ENCODE results near the gene SNURF. TPM values are rescaled to one million over a fixed set of nuclear protein-coding genes. Genes with fewer than 3 reads are reported as not detected.

SNURF gene
- total RNA-seq, 1 donor from 2014 or later, result 17.8 TPM

DNA sequence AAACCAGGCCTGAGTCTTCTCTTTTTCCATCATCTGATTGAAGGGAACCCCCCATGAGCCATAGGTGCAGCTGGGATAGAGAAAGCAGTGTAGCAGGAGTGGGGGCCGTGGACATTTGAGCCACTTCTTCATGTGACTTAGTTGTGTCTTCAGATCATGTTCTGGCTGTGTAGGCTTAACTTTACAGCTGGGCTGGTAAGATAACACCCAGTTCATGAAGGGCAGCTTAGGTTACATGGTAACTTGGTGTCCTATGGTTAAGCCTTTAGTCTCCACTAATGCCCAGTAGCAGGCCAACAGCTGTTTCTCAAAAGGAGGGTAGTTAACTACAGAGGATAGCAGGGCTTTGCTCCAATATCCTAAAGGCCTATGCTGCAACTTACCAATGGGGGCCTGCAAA lies 11.4 kb upstream of the SNURF start:
- Mint-ChIP-seq H3K4me3 (ENCODE audit: unreplicated experiment) (no peak overlapping the region), H3K36me3 (ENCODE audit: low read depth) (no peaks in the 10 kb centered on the region), H3K9me3 (ENCODE audit: low read depth) (peaks cover 13% of the 10 kb centered on the region), H3K27me3 (ENCODE audit: low read depth) (no peaks in the 10 kb centered on the region), H3K27ac (ENCODE audit: unreplicated experiment) (no peak overlapping the region), H3K4me1 (ENCODE audit: low read depth) (peaks cover 14% of the 10 kb centered on the region)
- TF ChIP-seq, protein P1, sequence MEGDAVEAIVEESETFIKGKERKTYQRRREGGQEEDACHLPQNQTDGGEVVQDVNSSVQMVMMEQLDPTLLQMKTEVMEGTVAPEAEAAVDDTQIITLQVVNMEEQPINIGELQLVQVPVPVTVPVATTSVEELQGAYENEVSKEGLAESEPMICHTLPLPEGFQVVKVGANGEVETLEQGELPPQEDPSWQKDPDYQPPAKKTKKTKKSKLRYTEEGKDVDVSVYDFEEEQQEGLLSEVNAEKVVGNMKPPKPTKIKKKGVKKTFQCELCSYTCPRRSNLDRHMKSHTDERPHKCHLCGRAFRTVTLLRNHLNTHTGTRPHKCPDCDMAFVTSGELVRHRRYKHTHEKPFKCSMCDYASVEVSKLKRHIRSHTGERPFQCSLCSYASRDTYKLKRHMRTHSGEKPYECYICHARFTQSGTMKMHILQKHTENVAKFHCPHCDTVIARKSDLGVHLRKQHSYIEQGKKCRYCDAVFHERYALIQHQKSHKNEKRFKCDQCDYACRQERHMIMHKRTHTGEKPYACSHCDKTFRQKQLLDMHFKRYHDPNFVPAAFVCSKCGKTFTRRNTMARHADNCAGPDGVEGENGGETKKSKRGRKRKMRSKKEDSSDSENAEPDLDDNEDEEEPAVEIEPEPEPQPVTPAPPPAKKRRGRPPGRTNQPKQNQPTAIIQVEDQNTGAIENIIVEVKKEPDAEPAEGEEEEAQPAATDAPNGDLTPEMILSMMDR (IDR thresholded peaks at IDR 0.05), result no peak
- DNase-seq (ENCODE audit: low spot score), result no peak

DNA sequence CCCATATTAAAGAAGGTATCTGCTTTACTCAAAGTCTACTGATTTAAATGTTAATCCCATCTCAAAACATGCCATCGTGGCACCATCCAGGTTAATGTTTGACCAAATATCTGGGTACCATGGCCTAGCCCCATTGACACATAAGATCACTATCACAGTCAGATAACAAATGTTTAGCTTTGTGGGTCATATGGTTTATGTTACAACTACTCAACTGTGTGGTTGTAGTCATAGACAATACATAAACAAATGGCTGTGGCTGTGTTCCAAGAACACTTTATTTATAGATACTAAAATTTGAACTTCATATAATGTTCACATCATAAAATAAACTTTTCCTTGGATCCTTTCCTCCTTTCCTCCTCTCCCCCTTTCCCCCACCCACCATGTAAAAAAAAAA lies 9.8 kb upstream of the SNURF start:
- DNase-seq (ENCODE audit: low spot score), result no peak
- TF ChIP-seq, protein P1 (IDR thresholded peaks at IDR 0.05), result no peak
- Mint-ChIP-seq H3K27me3 (ENCODE audit: low read depth) (no peaks in the 10 kb centered on the region), H3K4me3 (ENCODE audit: unreplicated experiment) (no peak overlapping the region), H3K36me3 (ENCODE audit: low read depth) (no peaks in the 10 kb centered on the region), H3K27ac (ENCODE audit: unreplicated experiment) (peak overlapping the region; percentile 12), H3K4me1 (ENCODE audit: low read depth) (peaks cover 14% of the 10 kb centered on the region), H3K9me3 (ENCODE audit: low read depth) (peaks cover 9% of the 10 kb centered on the region)

DNA sequence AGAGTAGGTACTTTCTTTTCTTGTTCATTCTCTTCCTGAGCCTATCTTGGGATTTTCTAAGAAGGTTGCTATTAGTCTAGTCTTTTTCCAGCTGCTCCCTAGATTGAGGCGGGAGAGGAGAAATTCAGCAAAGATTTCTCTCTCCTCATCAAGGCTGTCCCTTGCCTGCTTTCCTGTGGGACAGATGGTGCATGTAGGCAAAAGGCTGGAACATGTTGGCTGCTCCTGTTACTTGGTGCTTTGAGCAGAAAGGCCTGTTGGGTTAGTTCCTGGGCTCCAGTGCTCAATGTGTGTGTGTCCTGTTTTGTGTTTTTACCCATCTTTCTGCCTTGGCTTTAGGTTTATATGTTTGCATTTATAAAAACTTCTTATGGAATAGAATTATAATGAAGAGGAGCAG lies 9.1 kb upstream of the SNURF start:
- TF ChIP-seq, protein P1 (IDR thresholded peaks at IDR 0.05), result no peak
- Mint-ChIP-seq H3K9me3 (ENCODE audit: low read depth) (peaks cover 4% of the 10 kb centered on the region), H3K36me3 (ENCODE audit: low read depth) (no peaks in the 10 kb centered on the region), H3K27ac (ENCODE audit: unreplicated experiment) (no peak overlapping the region), H3K4me1 (ENCODE audit: low read depth) (peaks cover 14% of the 10 kb centered on the region), H3K27me3 (ENCODE audit: low read depth) (no peaks in the 10 kb centered on the region), H3K4me3 (ENCODE audit: unreplicated experiment) (no peak overlapping the region)
- DNase-seq (ENCODE audit: low spot score), result no peak

DNA sequence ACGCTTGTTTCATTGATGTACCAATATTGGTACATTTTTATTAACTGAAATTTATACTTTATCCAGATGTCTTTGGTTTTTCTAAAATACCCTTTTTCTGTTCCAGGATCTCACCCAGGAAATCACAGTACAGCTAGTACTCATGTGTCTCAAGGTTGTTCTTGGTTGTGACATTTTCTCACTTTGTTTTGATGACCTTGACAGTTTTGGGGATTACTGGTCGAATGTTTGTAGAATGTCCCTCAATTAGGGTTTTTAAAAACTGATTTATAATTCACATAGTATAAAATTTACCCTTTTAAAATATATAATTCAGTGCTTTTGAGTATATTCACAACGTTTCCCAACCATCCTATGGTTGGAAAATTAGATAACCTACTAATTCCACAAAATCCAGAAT lies 6.3 kb upstream of the SNURF start:
- Mint-ChIP-seq H3K27ac (ENCODE audit: unreplicated experiment) (no peak overlapping the region), H3K4me3 (ENCODE audit: unreplicated experiment) (no peak overlapping the region), H3K4me1 (ENCODE audit: low read depth) (peaks cover 14% of the 10 kb centered on the region), H3K27me3 (ENCODE audit: low read depth) (no peaks in the 10 kb centered on the region), H3K9me3 (ENCODE audit: low read depth) (peaks cover 9% of the 10 kb centered on the region), H3K36me3 (ENCODE audit: low read depth) (no peaks in the 10 kb centered on the region)
- no peak for DNase-seq (ENCODE audit: low spot score)
- TF ChIP-seq, protein P1 (IDR thresholded peaks at IDR 0.05), result no peak

DNA sequence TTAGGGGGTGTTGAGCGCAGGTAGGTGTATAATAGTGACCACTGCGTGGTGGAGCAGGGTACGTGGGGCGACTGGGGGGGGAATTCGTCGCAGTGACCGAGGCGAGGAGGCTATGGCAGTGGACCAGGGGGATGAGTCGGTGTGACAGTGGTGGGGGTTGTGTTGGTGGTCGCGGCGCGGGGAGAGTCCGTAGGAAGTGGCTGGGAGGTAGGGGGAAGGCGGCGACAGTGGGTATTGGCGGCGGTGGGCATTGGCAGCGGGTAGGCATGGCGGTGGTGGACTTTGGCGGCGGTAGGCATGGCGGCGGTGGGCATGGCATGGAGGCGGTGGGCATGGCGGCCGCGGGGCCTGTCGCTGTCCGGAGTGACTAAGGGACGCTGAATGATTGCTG lies 739 bp downstream of the SNURF start:
- no peaks in the 10 kb centered on the region for H3K27me3 Mint-ChIP-seq (ENCODE audit: low read depth)
- DNase-seq (ENCODE audit: low spot score), result no peak
- H3K36me3 Mint-ChIP-seq (ENCODE audit: low read depth), result no peaks in the 10 kb centered on the region
- H3K4me3 Mint-ChIP-seq (ENCODE audit: unreplicated experiment), result peak overlapping the region; percentile 92
- peaks cover 4% of the 10 kb centered on the region for H3K9me3 Mint-ChIP-seq (ENCODE audit: low read depth)
- peaks cover 16% of the 10 kb centered on the region for H3K4me1 Mint-ChIP-seq (ENCODE audit: low read depth)
- H3K27ac Mint-ChIP-seq (ENCODE audit: unreplicated experiment), result peak overlapping the region; percentile 92
- TF ChIP-seq, protein P1 (IDR thresholded peaks at IDR 0.05), result no peak
